HG03575 (cell line): Measurements from ENCODE around the gene TRERF1.

Experiments used
- ATAC-seq: cut with Tn5 transposase; IDR thresholded peaks from one replicate; pipeline ENCODE4 v1.9.1; 2021; ENCODE audit not compliant: unreplicated experiment, insufficient number of reproducible peaks, low FRiP score; ENCODE audit errors: extremely low read depth

The TRERF1 gene

DNA sequence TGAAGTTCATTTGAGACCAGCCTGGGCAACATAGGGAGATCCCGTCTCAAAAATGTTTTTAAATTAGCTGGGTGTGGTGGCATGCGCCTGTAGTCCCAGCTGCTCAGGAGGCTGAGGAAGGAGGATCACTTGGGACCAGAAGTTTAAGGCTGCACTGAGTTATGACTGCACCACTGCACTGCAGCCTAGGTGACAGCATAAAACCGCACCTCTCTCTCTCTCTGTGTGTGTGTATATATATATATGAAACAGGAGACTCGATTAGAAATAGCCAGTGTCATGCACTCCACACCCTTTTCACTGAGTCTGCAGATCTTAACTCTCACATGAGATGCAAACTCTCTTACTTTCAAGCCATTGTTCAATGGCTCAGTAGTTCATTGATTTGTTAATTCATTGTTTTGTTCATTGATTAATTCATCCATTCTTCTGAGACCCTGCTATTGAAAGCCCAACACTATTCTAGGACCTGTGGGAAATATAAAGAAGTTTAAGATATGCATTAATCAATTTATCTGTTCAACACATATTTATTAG, 181.7 kb downstream of the TRERF1 start:
- ATAC-seq: peak; percentile 41

DNA sequence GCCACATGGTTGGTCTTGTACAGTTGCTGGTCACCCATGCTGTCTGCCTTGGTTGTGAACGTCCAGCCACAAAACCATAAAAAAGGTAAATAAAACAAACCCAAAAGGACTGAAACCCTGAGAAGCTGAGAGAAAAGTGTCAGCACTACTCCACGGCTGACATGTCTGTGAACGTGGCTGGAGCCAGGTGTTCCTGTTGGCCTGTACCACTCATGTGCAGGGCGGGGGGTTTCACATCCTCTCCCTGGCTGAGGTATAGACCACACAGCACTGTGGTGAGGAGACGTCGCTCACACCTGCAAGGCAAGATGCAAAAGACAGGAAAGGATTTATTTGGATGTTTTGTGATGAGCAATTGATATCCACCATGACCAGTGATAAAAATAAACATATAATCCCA, 182.2 kb downstream of the TRERF1 start:
- peak; percentile 26 for ATAC-seq

GRCh38 chr6:42268835-42269204, 182.9 kb downstream of the TRERF1 start:
- no peak for ATAC-seq

DNA sequence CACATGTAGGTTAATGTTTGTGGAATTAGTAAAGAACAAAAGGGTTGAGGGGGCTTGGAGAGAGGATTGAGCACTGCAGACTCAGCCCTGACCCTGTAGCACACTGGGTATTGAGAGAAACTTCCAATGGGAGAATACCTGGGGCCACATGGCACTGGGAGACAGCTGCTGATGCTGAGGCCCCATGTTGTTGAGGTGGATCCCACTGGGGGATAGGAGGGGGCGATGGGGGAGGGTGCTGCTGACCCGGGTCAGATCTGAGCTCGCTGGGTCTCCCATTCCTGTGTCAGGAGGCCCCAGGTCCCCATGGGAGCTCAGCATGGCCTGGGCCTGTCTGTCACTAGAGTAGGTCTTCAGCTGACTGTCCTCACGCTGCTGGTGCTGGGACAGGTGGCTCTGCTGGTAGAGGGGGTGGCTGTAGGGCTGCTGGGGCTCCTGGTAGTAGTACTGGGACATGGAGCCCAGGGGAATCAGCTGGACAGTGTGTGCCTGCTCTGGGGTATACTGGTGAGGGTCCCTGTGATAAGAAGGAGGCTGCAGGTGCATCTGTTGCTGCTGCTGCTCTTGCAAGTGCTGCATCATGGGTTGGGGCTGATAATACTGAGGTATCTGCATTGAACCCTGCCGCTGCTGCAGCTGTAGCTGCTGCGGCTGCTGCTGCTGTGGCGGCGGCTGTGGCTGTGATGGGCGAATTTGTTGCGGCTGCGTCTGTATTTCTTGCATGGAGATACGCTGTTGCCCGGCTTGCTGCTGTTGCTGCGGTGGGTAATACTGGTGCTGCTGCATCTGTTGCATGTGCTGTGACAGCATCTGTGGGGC, 183.5 kb downstream of the TRERF1 start:
- no peak for ATAC-seq

- no peak for ATAC-seq
These were observed 185.2 kb downstream of the TRERF1 start for GRCh38 chr6:42266538-42266937.

GRCh38 chr6:42264852-42265390, 186.8 kb downstream of the TRERF1 start:
- ATAC-seq: no peak

DNA sequence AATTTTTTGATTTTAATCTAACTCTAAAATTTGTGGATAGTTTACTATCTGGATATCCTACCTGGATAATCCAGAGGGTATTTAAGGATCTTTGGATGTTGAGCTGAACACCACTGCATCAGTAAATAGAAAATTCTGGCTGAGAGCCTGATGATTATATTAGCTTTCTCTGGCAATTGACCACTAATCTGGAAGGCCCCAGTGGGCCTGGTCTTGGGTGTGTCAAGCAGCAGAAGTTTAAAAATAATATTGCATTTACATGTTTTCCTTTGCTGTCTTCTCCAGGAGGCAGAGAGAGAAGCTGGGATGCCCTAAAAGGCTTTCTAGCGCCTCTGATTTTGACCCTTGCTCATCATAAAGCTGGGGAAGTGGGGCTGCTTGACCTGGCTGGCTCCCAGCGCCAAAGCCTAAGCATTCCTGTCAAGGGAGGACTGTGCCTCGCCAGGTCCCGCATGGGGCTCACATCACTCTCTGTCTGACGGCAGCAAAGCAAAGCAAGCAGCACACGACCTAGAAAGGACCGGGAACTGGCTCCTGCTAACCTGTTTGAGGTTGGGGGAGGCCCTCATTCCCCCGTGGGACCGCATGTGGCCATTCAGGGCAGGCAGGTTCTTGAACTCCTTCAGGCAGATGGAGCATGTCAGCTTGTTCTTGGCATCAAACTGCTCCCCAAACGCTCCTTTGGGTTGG, 187.4 kb downstream of the TRERF1 start:
- no peak for ATAC-seq

GRCh38 chr6:42263165-42263728, 188.5 kb downstream of the TRERF1 start:
- ATAC-seq: no peak

DNA sequence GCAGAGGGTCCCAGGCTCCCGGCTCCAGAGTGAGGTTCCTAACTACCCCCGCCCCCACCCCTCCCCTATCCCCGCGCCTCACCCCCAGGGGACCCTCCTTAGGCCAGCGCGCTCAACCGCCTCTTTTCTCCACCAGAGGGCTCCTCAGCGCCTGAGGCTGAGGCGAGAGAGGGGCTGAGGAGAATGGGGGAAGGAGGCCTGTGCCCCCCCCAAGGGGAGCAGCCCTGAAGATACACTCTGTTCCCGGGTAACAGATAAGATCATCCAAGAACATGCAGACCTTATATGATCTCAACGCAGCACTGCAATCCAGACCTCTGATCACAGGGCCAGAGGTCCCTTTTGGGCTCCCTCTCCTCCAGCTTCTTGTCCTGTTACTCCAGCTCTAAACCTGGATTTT, 190.8 kb downstream of the TRERF1 start:
- ATAC-seq: no peak

DNA sequence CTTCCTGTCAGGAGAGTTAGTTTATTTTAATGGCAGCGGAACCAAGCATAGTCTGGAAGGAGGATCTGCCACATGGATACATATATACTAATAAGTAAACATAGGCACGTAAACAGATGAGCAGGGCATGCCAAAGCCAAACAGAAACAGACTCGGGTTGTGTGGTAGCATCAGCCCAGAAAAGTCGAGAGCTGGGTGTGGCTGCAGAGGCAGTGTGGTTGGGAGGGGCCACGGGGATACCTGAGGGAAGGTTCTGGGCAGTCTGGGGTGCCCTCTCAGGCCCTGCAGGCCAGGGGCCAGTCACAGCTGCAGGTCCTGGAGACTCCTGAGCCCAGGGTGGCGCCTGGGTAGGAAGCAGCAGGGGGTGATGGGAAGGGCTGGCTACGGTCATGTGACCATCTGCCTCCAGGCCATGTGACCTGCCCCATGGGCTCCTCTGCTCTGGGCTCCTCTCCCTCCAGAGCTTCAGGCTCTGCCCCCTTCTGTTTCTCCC, 191.3 kb downstream of the TRERF1 start:
- ATAC-seq: no peak

GRCh38 chr6:42259841-42260395, 191.8 kb downstream of the TRERF1 start:
- no peak for ATAC-seq

DNA sequence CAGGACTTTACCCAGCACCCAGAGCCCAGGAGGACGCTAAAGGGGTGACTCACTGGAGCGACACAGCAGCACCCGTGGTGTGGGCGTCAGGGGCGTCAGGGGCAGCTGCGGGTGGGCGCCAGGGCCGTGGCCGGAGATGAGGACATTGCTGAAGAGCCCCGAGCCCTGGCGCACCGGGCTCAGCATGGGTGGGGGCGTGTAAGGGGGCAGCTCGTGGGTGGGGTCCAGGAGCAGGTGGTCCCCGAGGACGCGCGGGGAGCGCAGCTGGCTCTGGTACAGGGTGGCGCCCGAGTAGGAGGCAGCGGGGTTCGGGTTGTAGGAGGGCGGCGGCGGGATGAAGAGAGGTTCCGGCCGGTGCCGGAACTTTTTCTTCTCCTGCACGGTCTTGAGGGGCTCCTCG, 192.4 kb downstream of the TRERF1 start:
- no peak for ATAC-seq

GRCh38 chr6:42257614-42258013, 194.1 kb downstream of the TRERF1 start:
- no peak for ATAC-seq

GRCh38 chr6:42257063-42257462, 194.7 kb downstream of the TRERF1 start:
- no peak for ATAC-seq

DNA sequence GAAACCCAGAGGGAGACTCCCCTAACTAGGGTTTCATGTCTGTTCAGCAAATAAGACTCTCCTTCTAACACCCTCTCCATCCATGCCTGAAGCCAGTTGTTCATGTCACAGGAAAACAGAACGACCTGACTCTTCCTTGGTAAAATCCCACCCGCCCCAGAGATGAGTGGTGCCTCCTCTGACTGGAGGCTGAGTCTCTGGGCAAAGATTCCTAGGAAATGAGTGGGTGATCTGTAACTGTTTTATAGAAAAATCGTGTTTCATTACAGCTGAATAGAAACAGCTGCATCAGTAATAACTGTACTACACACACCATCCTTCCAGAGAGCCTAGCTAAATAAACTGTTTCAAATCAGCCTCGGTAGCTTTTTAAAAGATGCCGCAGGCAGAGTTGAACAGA, 196.7 kb downstream of the TRERF1 start:
- ATAC-seq: no peak

DNA sequence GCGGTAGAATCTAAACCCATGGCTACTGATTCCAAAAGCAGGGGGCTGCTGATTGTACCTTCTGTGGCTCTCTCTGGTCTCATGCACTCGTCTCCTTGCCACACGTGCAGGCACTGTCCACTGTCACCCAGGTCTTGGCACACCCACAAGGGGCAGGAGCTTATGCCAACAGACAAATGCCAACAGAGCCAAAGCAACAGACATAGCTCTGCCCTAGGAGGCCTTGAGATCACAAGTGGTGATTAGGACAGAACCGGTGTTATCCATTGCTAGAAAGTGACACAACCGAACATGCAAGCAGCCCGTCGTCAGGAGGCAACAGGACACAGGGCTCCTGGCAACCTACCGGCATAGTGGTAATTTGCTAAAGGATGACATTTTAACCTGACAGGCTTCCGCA, 197.2 kb downstream of the TRERF1 start:
- no peak for ATAC-seq

- ATAC-seq: no peak
These were observed 199.7 kb downstream of the TRERF1 start for GRCh38 chr6:42251911-42252637.

DNA sequence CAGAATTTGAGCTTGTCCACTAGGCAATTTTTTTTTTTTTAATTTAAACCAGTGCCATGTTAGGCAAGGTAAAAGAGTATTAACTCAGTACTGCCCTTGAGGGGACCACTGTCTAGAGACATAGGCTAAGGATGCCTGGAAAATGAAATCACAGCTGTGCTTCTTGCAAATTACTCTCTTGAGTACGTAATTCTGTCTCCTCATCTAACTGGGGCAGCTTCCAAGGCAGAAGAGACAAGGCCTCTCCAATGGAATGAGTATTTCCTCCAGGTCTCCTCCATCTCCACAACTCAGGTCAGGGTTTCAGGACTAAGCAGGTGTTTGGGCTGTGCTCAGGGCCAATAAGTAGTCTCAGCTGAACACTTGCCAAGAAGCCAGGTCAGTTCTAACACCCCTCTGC, 200.2 kb downstream of the TRERF1 start:
- ATAC-seq: no peak
